NCI-H1105 (cell line): ENCODE measurements around the gene NOS1AP.
"Not testable (repeated sequence)": the region's sequence is repeated elsewhere in the genome, so short reads cannot be mapped to it uniquely, and the experiment has no call there.

Experiments used
- DNase-seq: peaks from one replicate; lab custom pipeline; 2025; lab: John Stamatoyannopoulos, UW

The NOS1AP gene

GRCh38 chr1:162336621-162337285 is 267.3 kb downstream of the NOS1AP start:
- no peak for DNase-seq

GRCh38 chr1:162342452-162342983 is 273.0 kb downstream of the NOS1AP start:
- no peak for DNase-seq

GRCh38 chr1:162343470-162343869 is 274.0 kb downstream of the NOS1AP start:
- DNase-seq, result no peak

GRCh38 chr1:162347281-162347680 is 277.8 kb downstream of the NOS1AP start:
- no peak for DNase-seq

GRCh38 chr1:162349635-162350330 is 280.3 kb downstream of the NOS1AP start:
- DNase-seq, result no peak

- no peak for DNase-seq
Observed at GRCh38 chr1:162351246-162351842, 281.9 kb downstream of the NOS1AP start.

GRCh38 chr1:162351874-162352273 is 282.4 kb downstream of the NOS1AP start:
- not testable (repeated sequence) for DNase-seq

GRCh38 chr1:162353078-162353477 is 283.6 kb downstream of the NOS1AP start:
- no peak for DNase-seq

GRCh38 chr1:162353702-162354101 is 284.2 kb downstream of the NOS1AP start:
- no peak for DNase-seq

- no peak for DNase-seq
Observed at GRCh38 chr1:162357681-162358266, 288.3 kb downstream of the NOS1AP start.

- no peak for DNase-seq
Observed at GRCh38 chr1:162358928-162359327, 289.4 kb downstream of the NOS1AP start.

GRCh38 chr1:162359523-162360236 is 290.2 kb downstream of the NOS1AP start:
- no peak for DNase-seq

GRCh38 chr1:162360237-162360873 is 290.9 kb downstream of the NOS1AP start:
- DNase-seq, result no peak

- no peak for DNase-seq
Observed at GRCh38 chr1:162360874-162361260, 291.4 kb downstream of the NOS1AP start.

- no peak for DNase-seq
Observed at GRCh38 chr1:162361349-162361748, 291.9 kb downstream of the NOS1AP start.

GRCh38 chr1:162363823-162364222 is 294.3 kb downstream of the NOS1AP start:
- no peak for DNase-seq

- DNase-seq, result no peak
Observed at GRCh38 chr1:162364498-162364897, 295.0 kb downstream of the NOS1AP start.

GRCh38 chr1:162365284-162366020 is 296.0 kb downstream of the NOS1AP start:
- DNase-seq, result no peak

GRCh38 chr1:162366149-162366548 is 296.7 kb downstream of the NOS1AP start:
- no peak for DNase-seq

- DNase-seq, result no peak
Observed at GRCh38 chr1:162366671-162367070, 297.2 kb downstream of the NOS1AP start.

GRCh38 chr1:162367073-162367472 is 297.6 kb downstream of the NOS1AP start:
- DNase-seq, result no peak
